Epithelial cell of proximal tubule (primary cell): ENCODE measurements around the gene MRPS17. TPM values are rescaled to one million over a fixed set of nuclear protein-coding genes. Genes with fewer than 3 reads are reported as not detected.

ENCODE experiments used
- DNase-seq: peaks from one replicate; pipeline ENCODE4 v3.0.0-alpha.2; 2011; ENCODE audit warnings: low read depth
- H3K4me3 ChIP-seq: 2 replicates; pipeline ENCODE4 v1.5.1; 2011; ENCODE audit warnings: low read depth, mild to moderate bottlenecking, low read length
- total RNA-seq: library from RNA; depleted of rRNA; stranded (reverse); fragments of >200 nt; gene quantifications from 2 replicates; pipeline ENCODE4 v1.2.3, GENCODE V29; 2015
- TF ChIP-seq, protein P1 (sequence below): conservative IDR thresholded peaks from 2 replicates; pipeline ENCODE4 v1.5.1; 2012; ENCODE audit warnings: low read depth, mild to moderate bottlenecking, low read length

MRPS17 gene
- total RNA-seq, 1 donor from 2014 or later, result 11.5 TPM

DNA sequence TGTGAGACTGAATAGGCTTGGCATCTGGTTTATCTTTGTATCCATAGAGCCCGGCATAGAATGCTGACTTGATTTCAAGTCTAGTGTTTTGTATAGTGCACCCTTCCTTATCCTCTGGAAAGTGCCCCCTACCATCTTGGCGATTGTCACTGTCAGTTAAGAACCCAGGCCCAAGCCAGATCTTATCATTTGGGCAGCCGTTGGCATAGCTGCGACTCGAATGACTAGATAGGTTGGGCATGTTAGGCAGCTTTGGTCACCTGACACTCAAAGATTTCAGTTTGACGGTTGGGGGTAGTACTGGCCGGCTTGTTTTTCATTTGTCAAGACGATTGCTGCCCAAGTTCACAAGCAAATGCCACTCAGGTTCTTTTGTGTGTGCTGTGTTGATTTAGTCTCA is 19.3 kb downstream of the MRPS17 start:
- DNase-seq, result no peak
- H3K4me3 ChIP-seq, result no peak overlapping the region
- TF ChIP-seq, protein P1, sequence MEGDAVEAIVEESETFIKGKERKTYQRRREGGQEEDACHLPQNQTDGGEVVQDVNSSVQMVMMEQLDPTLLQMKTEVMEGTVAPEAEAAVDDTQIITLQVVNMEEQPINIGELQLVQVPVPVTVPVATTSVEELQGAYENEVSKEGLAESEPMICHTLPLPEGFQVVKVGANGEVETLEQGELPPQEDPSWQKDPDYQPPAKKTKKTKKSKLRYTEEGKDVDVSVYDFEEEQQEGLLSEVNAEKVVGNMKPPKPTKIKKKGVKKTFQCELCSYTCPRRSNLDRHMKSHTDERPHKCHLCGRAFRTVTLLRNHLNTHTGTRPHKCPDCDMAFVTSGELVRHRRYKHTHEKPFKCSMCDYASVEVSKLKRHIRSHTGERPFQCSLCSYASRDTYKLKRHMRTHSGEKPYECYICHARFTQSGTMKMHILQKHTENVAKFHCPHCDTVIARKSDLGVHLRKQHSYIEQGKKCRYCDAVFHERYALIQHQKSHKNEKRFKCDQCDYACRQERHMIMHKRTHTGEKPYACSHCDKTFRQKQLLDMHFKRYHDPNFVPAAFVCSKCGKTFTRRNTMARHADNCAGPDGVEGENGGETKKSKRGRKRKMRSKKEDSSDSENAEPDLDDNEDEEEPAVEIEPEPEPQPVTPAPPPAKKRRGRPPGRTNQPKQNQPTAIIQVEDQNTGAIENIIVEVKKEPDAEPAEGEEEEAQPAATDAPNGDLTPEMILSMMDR, result no peak

DNA sequence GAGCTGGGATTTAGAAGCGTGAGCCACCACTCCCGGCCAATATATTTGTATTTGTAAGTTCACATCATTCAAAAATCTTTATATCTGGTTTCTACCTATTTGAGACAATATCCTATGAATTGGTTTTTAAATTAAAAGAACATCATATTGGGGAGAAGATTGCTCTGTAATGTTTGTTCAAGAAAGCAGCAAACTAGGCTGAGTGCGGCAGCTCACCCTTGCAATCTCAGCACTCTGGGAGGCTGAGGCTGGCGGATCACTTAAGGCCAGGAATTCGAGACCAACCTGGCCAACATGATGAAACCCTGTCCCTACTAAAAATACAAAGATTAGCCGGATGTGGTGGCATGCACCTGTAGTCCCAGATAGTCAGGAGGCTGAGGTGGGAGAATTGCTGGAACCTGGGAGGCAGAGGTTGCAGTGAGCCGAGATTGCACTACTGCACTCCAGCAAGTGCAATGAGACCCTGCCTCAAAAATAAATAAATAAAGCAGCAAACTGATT is 22.1 kb downstream of the MRPS17 start:
- no peak for DNase-seq
- no peak overlapping the region for H3K4me3 ChIP-seq

DNA sequence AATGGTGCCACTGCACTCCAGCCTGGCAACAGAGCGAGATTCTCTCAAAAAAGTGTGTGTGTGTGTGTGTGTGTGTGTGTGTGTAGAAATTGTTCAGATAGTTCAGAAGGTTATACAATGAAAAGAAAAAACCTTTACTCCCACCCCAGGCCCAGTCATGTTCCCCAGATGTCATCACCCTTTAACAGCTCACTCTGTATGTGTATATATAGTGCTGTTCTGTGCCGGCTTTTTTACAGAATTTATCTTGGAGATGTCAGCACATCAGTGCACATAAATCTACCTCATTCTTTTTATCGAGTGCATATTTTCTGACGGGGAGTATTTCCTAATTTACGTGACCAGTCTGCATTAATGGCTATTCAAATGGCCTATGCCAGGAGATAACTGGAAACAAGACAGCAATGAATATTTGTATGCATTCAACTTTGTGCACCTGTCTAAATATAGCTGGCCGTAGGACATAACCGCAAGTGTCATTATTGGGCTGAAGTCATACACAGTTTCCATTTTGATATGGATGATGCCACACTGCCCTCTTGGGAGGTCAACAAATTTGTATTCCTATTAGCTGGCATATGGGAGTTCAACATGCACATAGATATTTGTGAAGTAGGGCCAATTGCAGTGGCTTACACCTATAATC is 24.4 kb downstream of the MRPS17 start:
- H3K4me3 ChIP-seq, result no peak overlapping the region
- DNase-seq, result no peak
- TF ChIP-seq, protein P1, result no peak

More for the DNA sequence above, 22.1 kb downstream of the MRPS17 start:
- TF ChIP-seq, protein P1, result no peak

DNA sequence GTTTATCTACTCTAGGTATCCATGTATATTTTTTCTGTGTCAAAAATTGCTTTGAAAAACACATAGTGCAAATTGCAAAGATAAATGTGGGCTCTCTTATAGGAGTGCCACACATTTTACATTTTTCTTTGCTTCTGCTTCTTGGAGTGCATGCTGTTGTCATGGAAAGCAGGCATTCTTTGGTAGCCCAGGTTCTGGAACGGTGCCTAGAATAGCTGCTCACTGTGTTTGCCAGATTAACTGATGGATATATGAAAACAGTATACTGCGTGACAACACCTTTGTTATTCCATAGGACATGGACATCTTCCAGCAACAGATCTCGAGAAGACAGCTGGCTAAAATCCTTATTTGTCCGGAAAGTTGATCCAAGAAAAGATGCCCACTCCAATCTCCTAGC is 26.2 kb downstream of the MRPS17 start:
- no peak for DNase-seq
- TF ChIP-seq, protein P1, result no peak
- H3K4me3 ChIP-seq, result no peak overlapping the region

DNA sequence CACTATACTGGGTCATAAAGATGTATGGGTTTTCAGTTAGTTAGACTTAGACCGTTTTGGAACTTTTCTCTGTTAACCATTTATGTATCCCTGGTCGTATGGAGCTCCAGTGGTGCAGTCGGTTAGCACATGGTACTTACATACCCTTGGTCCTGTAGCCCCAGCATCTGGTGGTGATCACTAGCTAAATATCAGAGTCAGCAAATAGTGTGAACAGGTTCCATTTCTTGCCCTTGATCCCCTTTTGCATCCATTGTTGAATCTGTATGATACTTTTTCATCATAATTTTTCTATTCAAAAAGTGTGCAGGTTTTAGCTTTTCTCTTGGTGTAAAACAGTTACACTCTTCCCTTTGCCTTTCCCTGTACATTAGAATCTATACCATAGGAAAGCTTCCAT is 28.6 kb downstream of the MRPS17 start:
- DNase-seq, result no peak
- H3K4me3 ChIP-seq, result no peak overlapping the region
- TF ChIP-seq, protein P1, result no peak

DNA sequence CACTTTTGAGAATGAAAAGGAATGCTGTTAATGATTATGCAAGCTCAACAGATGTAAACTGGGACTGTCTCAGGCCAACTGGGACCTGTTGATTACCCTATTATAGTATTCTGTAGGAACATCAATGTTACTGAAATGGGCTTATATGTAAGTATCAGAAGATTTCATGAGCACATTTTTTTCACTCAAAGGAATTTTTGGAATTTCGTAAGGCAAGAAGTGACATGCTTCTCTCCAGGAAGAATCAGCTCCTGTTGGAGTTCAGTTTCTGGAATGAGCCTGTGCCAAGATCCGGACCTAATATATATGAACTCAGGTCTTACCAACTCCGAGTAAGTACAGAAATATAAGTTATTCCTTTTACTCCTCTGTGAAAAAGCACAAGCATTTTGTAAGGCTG is 31.9 kb downstream of the MRPS17 start:
- H3K4me3 ChIP-seq, result no peak overlapping the region
- TF ChIP-seq, protein P1, result no peak
- DNase-seq, result no peak

DNA sequence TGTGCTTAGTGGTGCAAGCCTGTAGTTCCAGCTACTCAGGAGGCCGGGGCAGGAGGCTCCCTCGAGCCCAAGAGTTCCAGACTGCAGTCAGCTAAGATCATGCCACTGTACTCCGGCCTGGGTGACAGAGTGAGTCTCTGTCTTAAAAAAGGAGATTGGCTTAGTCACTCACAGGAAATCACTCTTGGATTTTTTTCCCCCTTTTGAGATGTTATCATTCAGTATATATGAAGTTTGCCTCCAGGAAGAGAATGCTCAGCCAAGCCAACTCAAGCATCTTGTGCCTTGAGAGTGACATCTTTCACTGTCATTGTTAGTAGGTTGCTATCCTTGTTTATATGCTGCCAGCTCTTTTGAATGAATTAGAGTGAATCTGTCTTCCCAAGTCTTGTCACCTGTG is 40.7 kb downstream of the MRPS17 start:
- TF ChIP-seq, protein P1, result no peak
- H3K4me3 ChIP-seq, result no peak overlapping the region

More for the DNA sequence above, 40.7 kb downstream of the MRPS17 start:
- no peak for DNase-seq
